ENCODE measurements around the gene ZNF135. TPM values are rescaled to one million over a fixed set of nuclear protein-coding genes. Genes with fewer than 3 reads are reported as not detected.

The ZNF135 gene
- total RNA-seq, 6 experiments from 2014 or later, result 0.07 to 0.09 TPM; not detected in 4

DNA sequence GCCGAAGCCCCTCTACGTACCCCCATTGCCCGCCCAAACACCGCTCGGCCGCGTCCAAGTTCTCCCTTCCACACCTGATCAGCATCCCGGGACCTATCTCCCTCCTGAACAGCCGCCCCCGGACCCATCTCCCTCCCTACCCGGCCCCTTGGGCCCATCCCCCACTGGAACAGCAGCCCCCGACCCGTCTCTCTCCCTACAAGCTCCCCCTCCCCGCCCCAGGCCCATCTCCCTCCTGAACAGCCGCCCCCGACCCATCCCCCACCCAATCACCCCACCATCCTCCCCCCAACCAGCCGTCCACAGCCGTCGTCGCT is 24.6 kb upstream of the ZNF135 start:
- H3K4me3 Mint-ChIP-seq, result no peak overlapping the region
- H3K9me3 Mint-ChIP-seq, result peaks cover 40% of the 10 kb centered on the region
- peaks cover 12% of the 10 kb centered on the region for H3K36me3 Mint-ChIP-seq (ENCODE audit: low read depth)
- no peak for DNase-seq
- TF ChIP-seq, protein P1, sequence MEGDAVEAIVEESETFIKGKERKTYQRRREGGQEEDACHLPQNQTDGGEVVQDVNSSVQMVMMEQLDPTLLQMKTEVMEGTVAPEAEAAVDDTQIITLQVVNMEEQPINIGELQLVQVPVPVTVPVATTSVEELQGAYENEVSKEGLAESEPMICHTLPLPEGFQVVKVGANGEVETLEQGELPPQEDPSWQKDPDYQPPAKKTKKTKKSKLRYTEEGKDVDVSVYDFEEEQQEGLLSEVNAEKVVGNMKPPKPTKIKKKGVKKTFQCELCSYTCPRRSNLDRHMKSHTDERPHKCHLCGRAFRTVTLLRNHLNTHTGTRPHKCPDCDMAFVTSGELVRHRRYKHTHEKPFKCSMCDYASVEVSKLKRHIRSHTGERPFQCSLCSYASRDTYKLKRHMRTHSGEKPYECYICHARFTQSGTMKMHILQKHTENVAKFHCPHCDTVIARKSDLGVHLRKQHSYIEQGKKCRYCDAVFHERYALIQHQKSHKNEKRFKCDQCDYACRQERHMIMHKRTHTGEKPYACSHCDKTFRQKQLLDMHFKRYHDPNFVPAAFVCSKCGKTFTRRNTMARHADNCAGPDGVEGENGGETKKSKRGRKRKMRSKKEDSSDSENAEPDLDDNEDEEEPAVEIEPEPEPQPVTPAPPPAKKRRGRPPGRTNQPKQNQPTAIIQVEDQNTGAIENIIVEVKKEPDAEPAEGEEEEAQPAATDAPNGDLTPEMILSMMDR (IDR thresholded peaks at IDR 0.05), result no peak
- H3K27me3 Mint-ChIP-seq (ENCODE audit: insufficient read depth), result peaks cover 3% of the 10 kb centered on the region
- no peak overlapping the region for H3K27ac Mint-ChIP-seq
- H3K4me1 Mint-ChIP-seq (ENCODE audit: low read depth), result no peaks in the 10 kb centered on the region

DNA sequence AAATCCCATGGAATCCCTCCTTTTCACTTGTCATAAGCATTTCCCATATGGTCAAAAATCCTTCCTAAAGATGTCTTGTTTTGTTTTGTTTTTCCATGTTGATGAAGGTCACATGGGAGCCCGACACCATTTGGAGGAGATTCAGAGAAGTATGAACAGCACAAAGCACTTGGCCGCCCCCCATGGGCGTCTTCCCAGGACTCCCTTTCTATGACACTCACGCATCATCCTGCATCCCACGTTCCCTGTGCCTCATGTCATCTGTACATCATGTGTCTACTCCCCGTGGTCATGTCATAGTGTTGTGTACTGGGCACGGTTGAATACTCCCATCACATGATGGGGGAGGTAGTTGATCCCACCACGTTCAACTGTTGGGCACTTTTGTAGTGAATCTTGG is 23.2 kb upstream of the ZNF135 start:
- Mint-ChIP-seq H3K27me3 (ENCODE audit: insufficient read depth) (peaks cover 5% of the 10 kb centered on the region), H3K36me3 (ENCODE audit: low read depth) (peaks cover 12% of the 10 kb centered on the region), H3K27ac (no peak overlapping the region), H3K9me3 (peaks cover 48% of the 10 kb centered on the region), H3K4me1 (ENCODE audit: low read depth) (no peaks in the 10 kb centered on the region), H3K4me3 (no peak overlapping the region)
- DNase-seq, result no peak
- TF ChIP-seq, protein P1 (IDR thresholded peaks at IDR 0.05), result no peak

DNA sequence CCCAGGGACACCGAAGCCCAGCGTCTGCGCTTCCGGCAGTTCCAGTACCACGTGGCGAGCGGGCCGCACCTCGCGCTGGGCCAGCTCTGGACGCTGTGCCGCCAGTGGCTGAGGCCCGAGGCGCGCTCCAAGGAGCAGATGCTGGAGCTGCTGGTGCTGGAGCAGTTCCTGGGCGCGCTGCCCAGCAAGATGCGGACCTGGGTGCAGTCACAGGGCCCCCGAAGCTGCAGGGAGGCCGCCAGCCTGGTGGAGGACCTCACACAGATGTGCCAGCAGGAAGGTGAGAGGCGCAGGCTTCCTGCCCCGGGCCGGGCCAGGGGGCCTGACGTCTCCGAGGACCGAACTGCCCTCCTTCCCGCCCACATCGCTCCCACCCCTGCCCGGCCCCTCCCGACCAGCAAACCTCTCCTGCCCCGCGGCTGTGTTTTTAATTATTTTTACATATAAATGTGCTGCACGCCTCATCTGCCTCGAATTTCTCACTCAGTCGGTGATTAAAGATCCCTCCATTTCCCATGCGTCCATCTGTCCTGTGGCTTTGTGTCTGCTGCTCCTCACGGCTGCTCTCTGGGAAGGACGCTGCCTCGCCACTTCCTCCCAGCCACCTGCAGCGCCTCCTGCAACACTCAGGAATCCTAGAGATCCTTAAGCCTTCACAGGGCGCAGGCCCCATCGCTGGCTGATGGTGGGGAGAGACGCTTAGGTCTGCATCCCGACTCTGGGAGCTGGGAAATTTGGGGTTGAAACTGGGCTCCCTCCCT is 21.0 kb upstream of the ZNF135 start:
- H3K4me3 Mint-ChIP-seq, result no peak overlapping the region
- H3K27ac Mint-ChIP-seq, result no peak overlapping the region
- no peaks in the 10 kb centered on the region for H3K4me1 Mint-ChIP-seq (ENCODE audit: low read depth)
- peaks cover 62% of the 10 kb centered on the region for H3K9me3 Mint-ChIP-seq
- H3K27me3 Mint-ChIP-seq (ENCODE audit: insufficient read depth), result peaks cover 5% of the 10 kb centered on the region
- TF ChIP-seq, protein P1 (IDR thresholded peaks at IDR 0.05), result no peak
- peaks cover 13% of the 10 kb centered on the region for H3K36me3 Mint-ChIP-seq (ENCODE audit: low read depth)
- no peak for DNase-seq

DNA sequence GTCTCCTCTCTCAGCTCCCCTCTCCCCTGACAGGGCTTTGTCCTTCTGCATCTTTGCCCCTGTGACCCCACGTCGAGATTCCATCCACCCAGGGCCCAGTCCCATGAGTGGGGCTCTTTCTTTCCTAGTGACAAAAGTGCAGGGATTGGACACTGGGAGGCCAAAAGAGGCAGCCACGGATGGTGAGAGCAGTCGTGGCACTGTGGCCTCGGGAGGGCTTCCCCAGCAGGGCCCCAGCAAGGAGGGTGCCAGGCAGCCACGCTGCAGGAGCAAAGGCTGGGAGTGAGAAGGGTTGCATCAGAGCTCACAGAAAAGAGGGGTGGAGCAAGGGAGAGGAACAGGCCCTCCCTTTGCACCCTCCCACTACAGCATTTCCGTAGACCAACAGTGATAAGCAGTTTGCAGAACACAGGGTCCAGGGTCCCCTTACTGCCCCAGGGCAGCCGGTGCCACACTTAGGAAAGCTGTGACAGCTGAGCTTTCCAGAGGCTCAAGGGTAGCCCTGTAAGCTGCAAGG is 20.3 kb upstream of the ZNF135 start:
- H3K27me3 Mint-ChIP-seq (ENCODE audit: insufficient read depth), result peaks cover 5% of the 10 kb centered on the region
- H3K4me1 Mint-ChIP-seq (ENCODE audit: low read depth), result no peaks in the 10 kb centered on the region
- TF ChIP-seq, protein P1 (IDR thresholded peaks at IDR 0.05), result no peak
- no peak for DNase-seq
- no peak overlapping the region for H3K27ac Mint-ChIP-seq
- peaks cover 17% of the 10 kb centered on the region for H3K36me3 Mint-ChIP-seq (ENCODE audit: low read depth)
- H3K9me3 Mint-ChIP-seq, result peaks cover 68% of the 10 kb centered on the region
- H3K4me3 Mint-ChIP-seq, result no peak overlapping the region

DNA sequence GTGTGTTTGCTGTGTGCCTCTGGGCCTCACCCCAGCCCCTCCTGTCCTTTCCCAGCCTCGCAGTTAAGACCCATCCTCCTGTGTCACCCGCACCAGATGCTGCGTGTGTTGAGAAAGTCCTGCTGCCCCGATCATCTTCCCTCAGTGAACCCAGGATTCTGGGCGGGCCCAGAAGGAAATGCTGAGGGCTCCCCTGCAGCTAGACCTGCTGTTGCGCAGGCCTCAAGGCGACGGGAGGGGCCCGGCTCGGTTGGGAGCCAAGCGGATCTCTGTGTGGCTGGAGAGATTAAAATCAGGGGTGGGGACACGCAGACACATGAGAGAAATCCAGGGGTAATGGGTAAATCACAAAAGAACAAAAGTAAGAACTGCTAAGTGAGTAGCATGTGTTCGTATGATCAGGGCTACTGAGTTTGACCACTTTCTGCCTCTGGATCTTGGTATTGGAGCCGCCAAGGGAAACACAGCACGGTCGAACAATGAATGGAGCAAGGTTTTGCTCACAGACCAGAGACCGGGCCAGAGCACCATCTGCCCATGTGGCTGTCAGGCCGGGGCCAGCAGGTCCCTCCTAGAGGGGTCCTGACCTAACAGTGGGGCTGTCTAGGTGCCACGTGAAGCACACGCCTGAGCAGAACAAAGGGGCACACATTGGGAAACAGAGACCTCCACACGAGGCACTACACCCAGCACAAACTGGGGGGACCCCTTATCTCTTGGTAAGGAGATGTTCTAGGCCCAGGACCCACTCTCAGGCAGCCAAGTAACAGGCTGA is 18.1 kb upstream of the ZNF135 start:
- H3K27ac Mint-ChIP-seq, result no peak overlapping the region
- no peak overlapping the region for H3K4me3 Mint-ChIP-seq
- peaks cover 69% of the 10 kb centered on the region for H3K9me3 Mint-ChIP-seq
- H3K27me3 Mint-ChIP-seq (ENCODE audit: insufficient read depth), result peaks cover 2% of the 10 kb centered on the region; the same call in 1 of the 2 replicates
- H3K36me3 Mint-ChIP-seq (ENCODE audit: low read depth), result peaks cover 10% of the 10 kb centered on the region
- H3K4me1 Mint-ChIP-seq (ENCODE audit: low read depth), result no peaks in the 10 kb centered on the region
- DNase-seq, result no peak
- TF ChIP-seq, protein P1 (IDR thresholded peaks at IDR 0.05), result no peak
